Stimulated activated CD8-positive, alpha-beta memory T cell treated with anti-CD3 and anti-CD28 coated beads, Interleukin-7, amount 100 ng/mL, for 48 hours (primary cell): Measurements from ENCODE around the gene S1PR2.
"Not testable (repeated sequence)": the region's sequence is repeated elsewhere in the genome, so short reads cannot be mapped to it uniquely, and the experiment has no call there.

Experiments
- DNase-seq, 2 donors: peaks; one replicate each; pipeline ENCODE4 v3.0.0-alpha.2; 2020; ENCODE audit warnings: low read depth in 1 of 2; ENCODE audit errors: extremely low read depth in 1 of 2

Gene S1PR2

GRCh38 chr19:10226021-10226375 lies 5.1 kb downstream of the S1PR2 start:
- DNase-seq, result no peak

GRCh38 chr19:10224337-10224736 lies 6.8 kb downstream of the S1PR2 start:
- DNase-seq, result no peak

- DNase-seq, result no peak
Observed at GRCh38 chr19:10223488-10224213, 7.5 kb downstream of the S1PR2 start.

- no peak for DNase-seq
Observed at GRCh38 chr19:10222201-10222890, 8.8 kb downstream of the S1PR2 start.

GRCh38 chr19:10220695-10221094 lies 10.4 kb downstream of the S1PR2 start:
- no peak for DNase-seq

- no peak for DNase-seq
Observed at GRCh38 chr19:10219678-10220077, 11.5 kb downstream of the S1PR2 start.

- DNase-seq, result no peak
Observed at GRCh38 chr19:10217085-10217484, 14.0 kb downstream of the S1PR2 start.

GRCh38 chr19:10214784-10215183 lies 16.3 kb downstream of the S1PR2 start:
- no peak for DNase-seq

GRCh38 chr19:10211691-10212090 lies 19.4 kb downstream of the S1PR2 start:
- DNase-seq, result no peak

- no peak for DNase-seq
Observed at GRCh38 chr19:10211061-10211460, 20.1 kb downstream of the S1PR2 start.

- no peak for DNase-seq
Observed at GRCh38 chr19:10209315-10209714, 21.8 kb downstream of the S1PR2 start.

GRCh38 chr19:10207026-10207425 lies 24.1 kb downstream of the S1PR2 start:
- no peak for DNase-seq

- no peak for DNase-seq
Observed at GRCh38 chr19:10206226-10206885, 24.8 kb downstream of the S1PR2 start.

- no peak for DNase-seq
Observed at GRCh38 chr19:10205636-10206035, 25.5 kb downstream of the S1PR2 start.

- DNase-seq, result no peak
Observed at GRCh38 chr19:10203686-10204085, 27.4 kb downstream of the S1PR2 start.

GRCh38 chr19:10201176-10201575 lies 30.0 kb downstream of the S1PR2 start:
- no peak for DNase-seq

- DNase-seq, result not testable (repeated sequence)
Observed at GRCh38 chr19:10200101-10200500, 31.0 kb downstream of the S1PR2 start.

GRCh38 chr19:10198889-10199644 lies 32.1 kb downstream of the S1PR2 start:
- not testable (repeated sequence) for DNase-seq

GRCh38 chr19:10195199-10195519 lies 36.0 kb downstream of the S1PR2 start:
- no peak for DNase-seq

GRCh38 chr19:10194500-10195198 lies 36.5 kb downstream of the S1PR2 start, which contains the start of gene DNMT1:
Gene DNMT1, minus strand, starts transcription at chr19:10194953. Its CDS starts 54 bp downstream, at chr19:10194899.
- DNase-seq, result peak; percentile 96 to 98
